Body of pancreas (tissue), 4 donors: ENCODE results near the gene PLA2G2E.

Experiments used
- CTCF ChIP-seq, 7 experiments: fragments of 450-650 bp in 4 of 7; fragments of 200-600 bp in 3 of 7; sonication (generic) in 3 of 7; IDR thresholded peaks; one replicate each; pipeline ENCODE4 v1.5.1; 2016 to 2019; ENCODE audit warnings: antibody characterized with exemption in 7 of 7
- POLR2A ChIP-seq, 3 donors: fragments of 450-650 bp; IDR thresholded peaks; one replicate each; pipeline ENCODE4 v1.6.1; 2016; ENCODE audit warnings: antibody characterized with exemption in 3 of 3, mild to moderate bottlenecking in 2 of 3

GRCh38 chr1:19936061-19936750 is 12.8 kb upstream of the PLA2G2E start:
- TF ChIP-seq CTCF (IDR thresholded peaks at IDR 0.05) (no peak), POLR2A (IDR thresholded peaks at IDR 0.05) (no peak)
